Activated T-cell treated with anti-CD3 and anti-CD28 coated beads, Interleukin-2, amount 50 U/mL, for 4 hours (primary cell): ENCODE data around the gene DNAJC5. TPM values are rescaled to one million over a fixed set of nuclear protein-coding genes. Genes with fewer than 3 reads are reported as not detected.
"Not testable (repeated sequence)": the region's sequence is repeated elsewhere in the genome, so short reads cannot be mapped to it uniquely, and the experiment has no call there.

Experiments used
- ATAC-seq, 2 donors: fragments of 200-7000 bp; cut with Tn5 transposase; one replicate each; pipeline ENCODE4 v1.10.0; 2021
- DNase-seq: peaks from one replicate; pipeline ENCODE4 v3.0.0-alpha.2; 2020
- H3K27me3 Mint-ChIP-seq: one replicate; pipeline ENCODE4 v1.8.0; 2021; ENCODE audit warnings: low read depth, mixed read lengths
- H3K36me3 Mint-ChIP-seq: one replicate; pipeline ENCODE4 v1.8.0; 2022; ENCODE audit warnings: mixed read lengths; ENCODE audit not compliant: insufficient read depth
- H3K4me1 Mint-ChIP-seq: one replicate; pipeline ENCODE4 v1.8.0; 2021; ENCODE audit warnings: low read depth, mixed read lengths
- H3K4me3 Mint-ChIP-seq: one replicate; pipeline ENCODE4 v1.8.0; 2021; ENCODE audit warnings: mild to moderate bottlenecking, moderate library complexity, mixed read lengths
- H3K9me3 Mint-ChIP-seq: one replicate; pipeline ENCODE4 v1.8.0; 2021; ENCODE audit warnings: mixed read lengths
- total RNA-seq, 3 donors: library from RNA; stranded (reverse); gene quantifications; one replicate each; pipeline ENCODE4 v1.2.1, GENCODE V29; 2021

Gene DNAJC5
- total RNA-seq, 3 donors from 2014 or later = 37.2 to 38.5 (median 37.8) TPM

DNA sequence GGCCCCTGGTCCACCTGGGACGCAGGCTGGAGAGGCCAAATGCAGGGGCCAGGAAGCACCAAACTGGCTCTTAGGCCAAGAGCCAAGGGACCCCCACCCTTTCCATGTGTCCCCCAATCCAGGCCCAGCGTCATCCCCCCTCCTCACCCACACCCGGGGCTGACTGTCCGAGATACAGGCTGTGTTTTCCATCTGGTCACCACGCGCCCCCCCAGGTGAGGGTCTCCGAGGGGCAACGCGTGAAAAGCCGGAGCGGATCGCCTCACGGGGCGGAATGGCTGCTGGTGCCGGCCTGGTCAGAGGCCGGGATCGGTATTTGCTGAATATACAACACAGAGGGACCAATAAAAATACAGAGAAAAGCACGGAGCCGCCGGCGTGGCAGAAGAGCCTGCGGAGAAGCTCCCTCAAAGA, 38.8 kb upstream of the DNAJC5 start:
- H3K27me3 Mint-ChIP-seq = peaks cover 10% of the 10 kb centered on the region
- H3K9me3 Mint-ChIP-seq = no peaks in the 10 kb centered on the region
- no peak for DNase-seq
- no peak for ATAC-seq
- peaks cover 25% of the 10 kb centered on the region for H3K4me1 Mint-ChIP-seq
- H3K4me3 Mint-ChIP-seq = no peak overlapping the region
- peaks cover 6% of the 10 kb centered on the region for H3K36me3 Mint-ChIP-seq

DNA sequence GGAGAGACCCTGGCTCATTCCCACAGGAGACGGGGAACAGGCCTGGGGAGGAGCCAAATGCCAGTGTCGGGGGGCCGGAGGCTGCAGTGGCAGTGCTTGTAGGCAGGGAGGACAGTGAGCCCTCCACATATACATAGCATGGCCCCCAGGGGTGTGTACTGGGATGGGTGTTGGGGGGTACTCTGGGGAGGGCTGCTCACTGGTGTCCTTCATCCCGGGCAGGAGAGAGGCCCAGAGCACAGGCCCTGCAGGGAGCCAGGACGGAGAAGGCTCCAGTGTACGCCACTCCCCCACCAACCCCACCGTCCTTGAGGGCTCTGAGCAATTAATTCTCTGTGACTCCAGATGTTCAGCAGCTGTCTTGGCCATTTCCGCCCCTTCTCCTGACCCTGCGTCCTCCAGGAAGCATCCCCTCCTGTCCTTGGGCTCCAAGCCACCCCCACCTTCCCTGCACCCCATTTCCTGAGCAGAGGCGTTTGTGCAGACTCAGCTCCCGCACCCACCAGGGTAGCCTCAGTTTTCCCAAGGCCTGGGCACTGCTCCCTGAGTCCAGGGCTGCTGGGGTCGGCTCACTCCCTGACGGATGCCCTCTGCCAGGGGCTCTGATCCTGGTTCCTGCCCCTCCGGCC, 37.0 kb upstream of the DNAJC5 start:
- H3K4me3 Mint-ChIP-seq = no peak overlapping the region
- peaks cover 6% of the 10 kb centered on the region for H3K36me3 Mint-ChIP-seq
- peaks cover 23% of the 10 kb centered on the region for H3K4me1 Mint-ChIP-seq
- peaks cover 3% of the 10 kb centered on the region for H3K27me3 Mint-ChIP-seq
- ATAC-seq (no peak), DNase-seq (no peak)
- H3K9me3 Mint-ChIP-seq = no peaks in the 10 kb centered on the region

DNA sequence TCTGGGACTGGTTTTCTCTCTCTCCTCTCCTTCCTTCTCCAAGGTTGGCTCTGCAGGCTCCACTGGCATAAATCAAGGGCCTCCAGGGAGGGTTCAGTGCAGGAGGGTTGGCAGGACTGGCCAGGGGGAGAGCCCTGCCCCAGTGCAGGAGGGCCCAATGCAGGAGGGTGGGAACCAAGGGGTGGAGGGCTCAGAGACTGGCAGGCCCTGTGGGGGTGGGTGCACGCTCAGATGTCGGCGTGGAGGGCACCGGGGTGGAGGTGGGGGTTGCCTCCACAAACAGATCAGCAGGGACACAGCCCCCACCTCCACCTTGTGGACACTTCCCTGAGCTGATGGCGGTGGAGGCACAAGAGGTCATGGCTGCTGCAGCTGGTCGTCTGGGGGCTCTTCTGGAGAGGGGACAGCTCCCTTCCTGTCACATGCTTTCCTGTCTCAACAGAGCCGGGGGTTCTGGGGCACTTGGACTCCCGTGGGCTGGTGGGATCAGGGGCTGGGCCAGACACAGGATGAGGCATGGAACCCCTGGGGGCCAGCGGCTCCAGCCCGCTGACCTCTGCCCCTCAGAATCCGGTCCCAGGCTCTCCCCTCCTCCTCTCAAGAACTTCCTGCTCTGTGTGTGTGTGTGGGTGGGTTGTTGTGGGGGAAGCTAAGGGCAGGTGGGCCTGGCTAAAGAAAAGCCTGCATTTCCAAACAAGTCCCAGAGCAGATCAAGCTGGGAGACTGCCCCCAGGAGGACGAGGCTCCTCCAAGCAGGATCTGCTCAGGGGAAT, 36.3 kb upstream of the DNAJC5 start:
- peaks cover 29% of the 10 kb centered on the region for H3K4me1 Mint-ChIP-seq
- ATAC-seq = peak; percentile 27 to 35
- DNase-seq = no peak
- no peaks in the 10 kb centered on the region for H3K27me3 Mint-ChIP-seq
- H3K4me3 Mint-ChIP-seq = peak overlapping the region; percentile 51
- H3K9me3 Mint-ChIP-seq = no peaks in the 10 kb centered on the region
- peaks cover 10% of the 10 kb centered on the region for H3K36me3 Mint-ChIP-seq

DNA sequence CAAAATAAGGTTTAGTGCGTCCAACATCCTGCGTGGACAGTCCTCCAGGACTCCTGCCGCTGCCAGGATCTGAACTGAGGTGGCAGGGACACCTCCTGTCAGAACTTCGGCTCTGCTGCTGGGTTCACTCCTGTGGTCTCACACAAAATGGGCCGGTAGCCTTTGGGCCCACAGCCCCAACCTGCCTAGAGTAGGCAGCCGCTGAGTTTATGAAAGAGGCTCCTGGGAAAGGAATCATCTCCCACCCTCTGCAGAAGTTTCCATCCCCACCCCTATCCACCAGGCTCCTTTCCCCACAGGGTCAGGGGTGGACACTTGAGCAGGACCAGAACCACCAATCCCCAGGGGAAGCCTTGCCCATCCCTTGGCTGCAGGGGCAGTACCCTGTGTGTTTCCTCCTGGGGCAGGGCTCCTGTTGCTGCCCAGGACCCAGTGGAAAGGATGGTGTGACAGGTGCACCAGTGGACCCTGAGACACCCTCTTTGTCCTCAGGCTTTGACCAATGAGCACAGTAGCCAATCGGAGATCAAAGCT, 35.7 kb upstream of the DNAJC5 start:
- ATAC-seq (no peak), DNase-seq (no peak)
- Mint-ChIP-seq H3K4me3 (peak overlapping the region; percentile 51), H3K36me3 (peaks cover 10% of the 10 kb centered on the region), H3K9me3 (no peaks in the 10 kb centered on the region), H3K4me1 (peaks cover 35% of the 10 kb centered on the region), H3K27me3 (no peaks in the 10 kb centered on the region)

DNA sequence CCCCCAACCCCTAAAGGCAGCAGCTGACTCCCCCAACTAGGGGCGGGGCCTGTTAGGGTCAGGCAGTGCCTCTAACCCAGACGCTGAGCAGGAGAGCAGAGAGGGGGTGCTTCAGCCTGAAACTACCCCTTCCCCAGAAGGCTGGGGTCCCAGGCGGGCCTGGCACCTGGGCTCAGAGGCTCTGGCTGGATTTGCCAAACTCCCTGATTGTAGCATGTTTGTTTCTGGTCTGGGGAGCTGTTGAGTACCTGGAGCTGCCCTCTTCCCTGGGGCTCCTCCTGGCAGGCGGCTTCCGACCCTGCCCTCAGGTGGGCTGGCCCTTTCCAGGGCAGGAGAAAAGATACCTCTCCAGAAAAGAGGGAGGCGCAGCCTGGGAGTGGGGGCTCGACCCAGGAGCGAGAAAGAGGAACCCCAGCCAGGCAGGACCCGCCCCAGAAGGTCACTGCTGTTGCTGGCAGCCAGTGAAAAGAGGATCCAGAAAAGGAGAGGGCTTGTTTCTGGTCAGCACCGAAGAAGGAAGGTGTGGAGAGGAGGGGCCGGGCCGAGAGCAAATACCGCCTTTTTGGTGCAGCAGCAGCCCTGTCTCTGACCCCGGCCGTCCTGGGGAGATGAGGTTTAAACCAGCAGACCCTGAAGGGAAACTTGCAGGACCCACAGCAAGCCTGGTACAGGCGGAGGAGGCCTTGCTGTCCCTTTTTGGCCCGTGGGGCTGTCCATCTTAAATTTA, 34.4 kb upstream of the DNAJC5 start:
- DNase-seq (no peak), ATAC-seq (no peak)
- Mint-ChIP-seq H3K9me3 (no peaks in the 10 kb centered on the region), H3K27me3 (no peaks in the 10 kb centered on the region), H3K4me1 (peaks cover 35% of the 10 kb centered on the region), H3K4me3 (no peak overlapping the region), H3K36me3 (peaks cover 10% of the 10 kb centered on the region)

DNA sequence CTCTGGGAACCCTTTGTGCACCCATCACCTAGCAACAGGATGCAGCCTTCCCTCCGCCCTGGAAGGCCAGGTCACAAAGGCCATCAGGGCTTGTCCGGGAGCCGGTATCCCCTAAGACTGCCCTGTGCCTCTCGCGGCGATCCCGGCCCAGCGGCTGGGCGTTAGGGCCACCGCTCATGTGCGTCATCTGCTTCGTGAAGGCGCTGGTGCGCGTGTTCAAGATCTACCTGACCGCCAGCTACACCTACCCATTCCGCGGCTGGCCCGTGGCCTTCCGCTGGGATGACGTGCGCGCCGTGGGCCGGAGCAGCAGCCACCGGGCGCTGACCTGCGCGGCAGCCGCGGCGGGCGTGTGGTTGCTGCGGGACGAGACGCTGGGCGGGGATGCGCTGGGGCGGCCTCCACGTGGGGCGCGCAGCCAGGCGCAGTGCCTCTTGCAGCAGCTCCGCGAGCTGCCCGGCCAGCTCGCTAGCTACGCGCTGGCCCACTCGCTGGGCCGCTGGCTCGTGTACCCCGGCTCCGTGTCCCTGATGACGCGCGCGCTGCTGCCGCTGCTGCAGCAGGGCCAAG, 33.5 kb upstream of the DNAJC5 start, which contains the start of gene ABHD16B:
ABHD16B (plus strand) TSS at position 134 of the 570 bp plus-strand sequence; CDS start at position 177, 43 bp downstream.
- H3K36me3 Mint-ChIP-seq = peaks cover 12% of the 10 kb centered on the region
- no peak within 1 kb of the TSS for H3K4me3 Mint-ChIP-seq
- peaks cover 42% of the 10 kb centered on the region for H3K4me1 Mint-ChIP-seq
- no peaks in the 10 kb centered on the region for H3K27me3 Mint-ChIP-seq
- DNase-seq = no peak
- no peak for ATAC-seq
- H3K9me3 Mint-ChIP-seq = no peaks in the 10 kb centered on the region

DNA sequence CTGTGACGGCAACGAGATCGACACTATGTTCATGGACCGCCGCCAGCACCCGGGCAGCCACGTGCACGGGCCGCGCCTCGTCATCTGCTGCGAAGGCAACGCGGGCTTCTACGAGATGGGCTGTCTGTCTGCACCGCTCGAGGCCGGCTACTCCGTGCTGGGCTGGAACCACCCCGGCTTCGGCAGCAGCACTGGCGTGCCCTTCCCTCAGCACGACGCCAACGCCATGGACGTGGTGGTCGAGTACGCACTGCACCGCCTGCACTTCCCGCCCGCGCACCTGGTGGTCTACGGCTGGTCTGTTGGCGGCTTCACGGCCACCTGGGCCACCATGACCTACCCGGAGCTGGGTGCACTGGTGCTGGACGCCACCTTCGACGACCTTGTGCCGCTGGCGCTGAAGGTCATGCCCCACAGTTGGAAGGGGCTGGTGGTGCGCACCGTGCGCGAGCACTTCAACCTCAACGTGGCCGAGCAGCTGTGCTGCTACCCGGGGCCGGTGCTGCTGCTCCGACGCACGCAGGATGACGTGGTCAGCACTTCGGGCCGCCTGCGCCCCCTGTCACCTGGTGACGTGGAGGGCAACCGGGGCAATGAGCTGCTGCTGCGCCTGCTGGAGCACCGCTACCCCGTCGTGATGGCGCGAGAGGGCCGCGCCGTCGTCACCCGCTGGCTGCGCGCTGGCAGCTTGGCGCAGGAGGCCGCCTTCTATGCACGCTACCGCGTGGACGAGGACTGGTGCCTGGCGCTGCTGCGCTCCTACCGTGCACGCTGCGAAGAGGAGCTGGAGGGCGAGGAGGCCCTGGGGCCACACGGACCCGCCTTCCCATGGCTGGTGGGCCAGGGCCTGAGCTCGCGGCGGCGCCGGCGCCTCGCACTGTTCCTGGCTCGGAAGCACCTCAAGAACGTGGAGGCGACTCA, 32.7 kb upstream of the DNAJC5 start:
- H3K36me3 Mint-ChIP-seq = peaks cover 12% of the 10 kb centered on the region
- H3K9me3 Mint-ChIP-seq = no peaks in the 10 kb centered on the region
- no peaks in the 10 kb centered on the region for H3K27me3 Mint-ChIP-seq
- no peak overlapping the region for H3K4me3 Mint-ChIP-seq
- ATAC-seq = no peak
- peaks cover 39% of the 10 kb centered on the region for H3K4me1 Mint-ChIP-seq
- DNase-seq = no peak

DNA sequence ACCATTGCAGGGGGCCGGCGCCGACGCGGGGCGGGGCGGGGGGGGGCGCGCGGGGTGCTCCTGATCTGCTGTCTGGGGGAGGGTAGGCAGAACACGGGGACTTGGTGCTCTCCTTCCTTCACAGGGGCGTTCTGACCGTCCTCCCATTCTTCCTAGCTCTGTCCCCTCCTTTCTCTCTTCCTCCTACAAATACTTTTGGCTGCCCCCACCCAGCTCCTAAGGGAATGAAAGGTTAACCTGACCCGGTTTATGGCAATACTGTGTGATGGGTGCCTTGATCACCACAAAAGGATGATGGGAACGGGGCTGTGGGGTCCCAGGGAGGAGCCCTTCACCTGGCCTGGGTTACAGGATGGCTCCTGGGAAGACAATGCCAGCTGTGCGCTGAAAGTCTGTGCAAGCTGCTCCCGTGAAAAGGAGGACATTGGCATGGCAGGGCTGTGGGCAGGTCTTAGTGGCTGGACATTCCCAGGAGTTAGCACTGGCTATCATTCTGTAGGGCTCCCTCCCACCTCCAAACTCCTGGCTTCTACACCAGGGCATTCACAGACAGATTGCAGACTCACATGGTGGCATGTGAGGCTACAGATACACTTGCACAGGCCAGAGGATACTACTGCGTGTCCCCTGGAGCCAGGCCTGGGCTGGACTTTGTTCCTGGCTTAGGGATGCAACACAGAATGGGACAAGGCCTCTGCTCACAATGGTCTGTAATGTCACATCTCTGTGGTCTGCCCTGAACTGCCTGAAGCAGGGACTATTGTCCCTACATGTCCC, 31.7 kb upstream of the DNAJC5 start:
- no peaks in the 10 kb centered on the region for H3K27me3 Mint-ChIP-seq
- ATAC-seq = no peak
- DNase-seq = no peak
- peak overlapping the region; percentile 88 for H3K4me3 Mint-ChIP-seq
- H3K9me3 Mint-ChIP-seq = no peaks in the 10 kb centered on the region
- H3K36me3 Mint-ChIP-seq = peaks cover 16% of the 10 kb centered on the region
- peaks cover 31% of the 10 kb centered on the region for H3K4me1 Mint-ChIP-seq

DNA sequence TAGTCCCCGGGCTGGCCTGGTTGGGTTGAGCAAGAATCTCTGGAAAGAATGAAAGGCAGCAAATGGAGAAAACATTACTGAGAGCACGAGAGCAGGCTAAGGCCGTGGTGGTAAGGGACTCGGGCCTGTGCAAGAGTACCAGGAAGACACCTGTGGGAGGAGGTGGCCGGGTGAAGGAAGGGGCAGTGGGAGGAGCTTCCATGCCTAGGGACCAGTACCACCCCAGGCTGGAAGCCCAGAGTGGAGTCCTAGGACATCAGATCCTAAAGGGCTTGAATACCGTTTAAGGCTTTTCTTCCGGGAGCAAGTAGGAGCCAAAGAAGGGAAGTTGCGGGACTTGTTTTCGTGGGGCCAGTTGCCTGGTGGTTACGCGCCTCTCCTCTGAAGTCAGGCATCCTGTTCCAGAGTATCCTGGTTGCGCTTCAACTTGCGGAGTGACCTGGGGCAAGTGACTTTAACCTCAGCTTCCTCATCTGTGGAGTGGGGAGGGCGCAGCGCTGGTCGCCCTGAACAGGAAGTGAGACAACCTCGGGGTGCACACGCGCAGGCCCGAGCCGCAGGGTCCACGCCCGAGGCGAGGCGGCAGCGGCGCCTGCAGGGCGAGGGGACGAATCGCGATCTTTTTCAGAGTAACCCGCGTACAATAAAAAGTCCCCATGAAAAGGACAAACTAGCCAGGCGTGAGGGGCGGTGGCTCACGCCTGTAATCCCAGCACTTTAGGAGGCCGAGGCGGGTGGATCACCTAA, 31.0 kb upstream of the DNAJC5 start:
- ATAC-seq (peak; percentile 69), DNase-seq (peak; percentile 70)
- Mint-ChIP-seq H3K36me3 (peaks cover 17% of the 10 kb centered on the region), H3K4me3 (peak overlapping the region; percentile 88), H3K4me1 (peaks cover 25% of the 10 kb centered on the region), H3K9me3 (no peaks in the 10 kb centered on the region), H3K27me3 (no peaks in the 10 kb centered on the region)

DNA sequence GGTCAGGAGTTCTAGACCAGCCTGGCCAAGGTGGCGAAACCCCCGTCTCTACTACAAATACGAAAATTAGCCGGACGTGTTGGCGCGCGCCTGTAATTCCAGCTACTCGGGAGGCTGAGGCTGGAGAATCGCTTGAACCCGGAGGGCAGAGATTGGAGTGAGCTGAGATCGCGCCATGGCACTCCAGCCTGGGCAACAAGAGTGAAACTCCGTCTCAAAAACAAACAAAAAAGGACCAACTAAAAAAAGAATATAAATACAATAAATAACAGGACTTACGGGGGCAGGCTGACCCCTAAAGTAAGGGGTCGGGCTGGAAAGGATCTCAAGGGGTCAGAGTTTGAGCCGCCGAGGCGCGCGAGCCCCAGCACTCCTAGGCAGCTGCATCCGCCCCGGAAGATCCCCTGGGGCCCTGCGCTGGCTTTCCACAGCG, 30.4 kb upstream of the DNAJC5 start:
- Mint-ChIP-seq H3K4me1 (peaks cover 23% of the 10 kb centered on the region), H3K36me3 (peaks cover 19% of the 10 kb centered on the region), H3K9me3 (no peaks in the 10 kb centered on the region), H3K27me3 (no peaks in the 10 kb centered on the region), H3K4me3 (peak overlapping the region; percentile 88)
- no peak for DNase-seq
- no peak for ATAC-seq

DNA sequence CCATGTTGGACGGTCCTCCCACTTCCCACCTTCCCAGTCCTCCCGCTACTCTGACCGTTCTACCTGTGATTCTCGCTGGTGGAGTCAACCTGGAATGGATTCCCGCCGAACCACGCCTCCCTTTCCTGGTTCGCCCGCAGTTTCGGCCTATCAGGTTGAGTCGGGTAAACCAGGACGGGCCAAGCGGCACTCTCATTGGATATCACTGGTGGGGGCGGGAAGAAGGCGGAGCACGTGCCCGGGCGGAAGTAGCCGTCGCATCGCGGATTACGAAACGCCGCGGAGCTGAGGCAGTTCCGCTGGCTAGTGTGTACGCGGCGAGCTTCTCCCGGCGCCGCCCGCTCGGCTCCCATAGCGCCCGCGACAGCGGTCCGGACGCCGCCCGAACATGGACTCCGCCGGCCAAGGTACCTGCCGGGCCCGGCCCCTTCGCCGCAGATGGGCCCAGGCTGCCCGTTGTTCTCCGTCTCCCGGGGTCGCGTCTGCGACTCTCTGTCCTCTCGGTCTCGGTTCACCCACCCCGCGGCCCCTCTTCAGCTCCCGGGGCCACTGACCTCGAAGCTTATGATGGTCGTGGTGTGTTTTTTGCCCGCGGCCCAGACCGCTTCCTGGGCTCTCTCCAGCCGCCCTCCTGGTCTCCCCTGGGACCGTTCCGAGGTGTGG, 29.8 kb upstream of the DNAJC5 start, which contains the start of gene TPD52L2:
TPD52L2 (plus strand) TSS at position 293 of the 663 bp plus-strand sequence; CDS start at position 389, 96 bp downstream.
- Mint-ChIP-seq H3K36me3 (peaks cover 20% of the 10 kb centered on the region), H3K4me3 (peak within 1 kb of the TSS; percentile 88), H3K4me1 (peaks cover 23% of the 10 kb centered on the region), H3K27me3 (no peaks in the 10 kb centered on the region), H3K9me3 (no peaks in the 10 kb centered on the region)
- DNase-seq (peak; percentile 96), ATAC-seq (peak; percentile 85 to 88)

DNA sequence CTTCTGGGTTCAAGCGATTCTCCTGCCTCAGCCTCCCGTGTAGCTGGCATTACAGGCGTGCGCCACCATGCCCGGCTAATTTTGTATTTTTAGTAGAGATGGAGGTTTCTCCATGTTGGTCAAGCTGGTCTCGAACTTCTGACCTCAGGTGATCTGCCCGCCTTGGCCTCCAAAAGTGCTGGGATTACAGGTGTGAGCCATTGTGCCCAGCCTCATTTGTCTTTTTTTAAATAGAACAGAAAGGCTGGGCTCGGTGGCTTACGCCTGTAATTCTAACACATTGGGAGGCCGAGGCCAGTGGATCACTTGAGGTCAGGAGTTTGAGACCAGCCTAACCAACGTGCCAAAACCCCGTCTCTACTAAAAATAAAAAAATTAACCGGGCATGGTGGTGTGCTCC, 27.9 kb upstream of the DNAJC5 start:
- Mint-ChIP-seq H3K36me3 (peaks cover 16% of the 10 kb centered on the region), H3K4me3 (peak overlapping the region; percentile 88), H3K4me1 (peaks cover 23% of the 10 kb centered on the region)
- not testable (repeated sequence) for H3K27me3 Mint-ChIP-seq, H3K9me3 Mint-ChIP-seq, ATAC-seq, DNase-seq
